GM06990 (cell line): Measurements from ENCODE around the gene TMEM52.

Experiments
- DNase-seq: peaks from one replicate; pipeline ENCODE4 v3.0.0-alpha.2; 2011; ENCODE audit not compliant: insufficient read length; ENCODE audit errors: extremely low read depth
- H3K27me3 ChIP-seq: replicated peaks from 2 replicates; pipeline ENCODE4 v1.6.0; 2011; ENCODE audit warnings: low read length; ENCODE audit not compliant: control insufficient read depth, insufficient read depth
- H3K36me3 ChIP-seq: 2 replicates; pipeline ENCODE4 v1.5.1; 2011; ENCODE audit warnings: low read length; ENCODE audit not compliant: control insufficient read depth, insufficient read depth
- H3K4me3 ChIP-seq: replicated peaks from 2 replicates; pipeline ENCODE4 v1.5.1; 2011; ENCODE audit warnings: low read depth, mild to moderate bottlenecking, control low read depth, low read length
- CTCF ChIP-seq: IDR thresholded peaks from 2 replicates; pipeline ENCODE4 v1.5.1; 2011; ENCODE audit warnings: low read length, control low read depth, mild to moderate bottlenecking, inconsistent platforms; ENCODE audit not compliant: insufficient read depth, poor library complexity, severe bottlenecking

TMEM52 gene

GRCh38 chr1:1881727-1882126 lies 37.4 kb downstream of the TMEM52 start:
- no peak for TF ChIP-seq CTCF
- H3K36me3 ChIP-seq: peaks cover 2% of the 10 kb centered on the region; the same call in 1 of the 2 replicates
- no peaks in the 10 kb centered on the region for H3K27me3 ChIP-seq
- no peak for DNase-seq
- H3K4me3 ChIP-seq: no peak overlapping the region

GRCh38 chr1:1880617-1881312 lies 38.3 kb downstream of the TMEM52 start:
- peaks cover 7% of the 10 kb centered on the region for H3K36me3 ChIP-seq
- no peak overlapping the region for H3K4me3 ChIP-seq
- DNase-seq: no peak
- no peaks in the 10 kb centered on the region for H3K27me3 ChIP-seq
- no peak for TF ChIP-seq CTCF

DNA sequence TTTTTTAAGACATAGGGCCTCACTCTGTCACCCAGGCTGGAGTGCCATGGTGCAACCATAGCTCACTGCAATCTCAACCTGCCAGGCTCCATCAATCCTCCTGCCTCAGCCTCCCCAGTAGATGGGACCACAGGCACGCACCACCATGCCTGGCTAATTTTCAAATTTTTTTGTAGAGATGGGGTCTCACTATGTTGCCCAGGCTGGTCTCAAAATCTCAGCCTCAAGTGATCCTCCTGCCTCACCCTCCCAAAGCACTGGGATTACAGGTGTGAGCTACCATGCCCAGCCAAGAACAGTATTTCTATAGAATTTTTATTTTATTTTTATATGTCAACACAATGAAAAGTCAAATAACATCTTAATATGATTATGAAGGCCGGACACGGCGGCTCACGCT lies 39.1 kb downstream of the TMEM52 start:
- DNase-seq: no peak
- no peak for TF ChIP-seq CTCF
- Histone ChIP-seq H3K36me3 (peaks cover 7% of the 10 kb centered on the region), H3K27me3 (no peaks in the 10 kb centered on the region), H3K4me3 (no peak overlapping the region)

DNA sequence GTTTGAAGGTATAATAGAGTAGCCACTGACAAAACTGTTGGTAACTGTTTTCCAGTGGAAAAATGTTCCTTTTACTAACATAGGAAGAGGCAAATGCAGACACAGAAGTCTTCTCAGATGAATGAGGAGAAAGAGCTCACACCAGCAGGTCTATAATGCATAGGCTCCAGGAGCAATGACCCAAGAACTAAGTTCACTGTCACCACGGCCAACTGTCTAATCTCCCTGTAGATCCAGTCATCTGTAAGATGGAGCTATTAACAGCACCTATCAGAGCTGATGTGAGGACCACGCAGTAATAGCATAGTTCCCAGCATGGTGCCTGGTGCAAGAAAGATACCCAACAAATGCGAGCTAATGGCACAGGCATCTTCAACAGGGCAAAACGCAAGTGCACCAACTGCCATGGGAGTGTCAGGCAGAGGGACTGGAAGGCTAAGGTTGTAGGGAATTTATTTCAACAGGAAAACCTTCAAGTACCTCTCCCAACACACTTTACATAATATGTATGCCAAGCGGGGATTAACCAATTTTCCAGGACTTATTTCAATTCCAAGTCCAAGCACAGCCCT lies 41.1 kb downstream of the TMEM52 start:
- peaks cover 15% of the 10 kb centered on the region for H3K36me3 ChIP-seq
- H3K27me3 ChIP-seq: no peaks in the 10 kb centered on the region
- no peak for TF ChIP-seq CTCF
- H3K4me3 ChIP-seq: no peak overlapping the region
- DNase-seq: no peak

DNA sequence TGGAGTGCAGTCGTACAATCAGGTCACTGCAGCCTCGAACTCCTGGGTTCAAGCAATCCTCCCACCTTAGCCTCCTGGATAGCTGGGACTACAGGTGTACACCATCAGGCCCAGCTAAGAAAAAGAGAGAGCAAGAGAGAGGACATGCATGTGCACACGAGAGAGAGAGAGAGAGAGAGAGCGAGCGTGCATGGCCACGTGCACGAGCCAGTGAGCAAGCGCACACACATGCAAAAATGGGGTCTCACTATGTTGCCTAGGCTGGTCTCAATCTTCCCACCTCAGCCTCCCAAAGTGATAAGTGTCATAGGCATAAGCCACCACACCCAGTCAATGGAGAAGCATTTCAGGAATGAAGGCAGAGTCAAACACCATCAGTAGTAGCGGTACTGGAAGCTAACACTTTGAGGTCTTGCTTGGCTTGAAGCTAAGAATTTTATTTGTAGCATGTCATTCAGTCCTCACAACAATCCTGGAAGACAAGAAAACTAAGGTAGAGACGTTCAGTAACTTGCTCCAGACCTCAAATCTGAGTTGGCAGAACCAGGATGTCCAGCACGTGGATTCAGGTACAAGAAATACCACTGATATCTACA lies 42.6 kb downstream of the TMEM52 start:
- Histone ChIP-seq H3K4me3 (no peak overlapping the region), H3K27me3 (no peaks in the 10 kb centered on the region), H3K36me3 (peaks cover 18% of the 10 kb centered on the region)
- TF ChIP-seq CTCF: no peak
- DNase-seq: no peak
